Ishikawa (cell line): ENCODE measurements around the gene DYRK1A.

ENCODE experiments used
- CEBPB ChIP-seq: IDR thresholded peaks from 2 replicates; pipeline ENCODE4 v1.6.1; 2012
- EGR1 ChIP-seq: IDR thresholded peaks from 2 replicates; pipeline ENCODE4 v1.6.1; 2012
- EP300 ChIP-seq: IDR thresholded peaks from 2 replicates; pipeline ENCODE4 v1.6.1; 2012; ENCODE audit warnings: borderline replicate concordance
- FOXM1 ChIP-seq: IDR thresholded peaks from 2 replicates; pipeline ENCODE4 v1.6.1; 2012; ENCODE audit warnings: low read depth, borderline replicate concordance
- RAD21 ChIP-seq: IDR thresholded peaks from 2 replicates; pipeline ENCODE4 v1.6.1; 2012; ENCODE audit warnings: low read depth
- TAF1 ChIP-seq: IDR thresholded peaks from 2 replicates; pipeline ENCODE4 v1.6.1; 2012; ENCODE audit warnings: low read depth, mild to moderate bottlenecking
- TCF12 ChIP-seq: IDR thresholded peaks from 2 replicates; pipeline ENCODE4 v1.6.1; 2012; ENCODE audit warnings: low read depth
- TEAD4 ChIP-seq: IDR thresholded peaks from 2 replicates; pipeline ENCODE4 v1.6.1; 2012
- YY1 ChIP-seq: IDR thresholded peaks from 2 replicates; pipeline ENCODE4 v1.6.1; 2012; ENCODE audit warnings: low read depth
- ZBTB7A ChIP-seq: IDR thresholded peaks from 2 replicates; pipeline ENCODE4 v1.6.1; 2012; ENCODE audit warnings: low read depth
- TF ChIP-seq, protein P1 (sequence below): IDR thresholded peaks from 2 replicates; pipeline ENCODE4 v1.6.1; 2012
- TF ChIP-seq, protein P2 (sequence below): IDR thresholded peaks from 2 replicates; pipeline ENCODE4 v1.6.1; 2012

DNA sequence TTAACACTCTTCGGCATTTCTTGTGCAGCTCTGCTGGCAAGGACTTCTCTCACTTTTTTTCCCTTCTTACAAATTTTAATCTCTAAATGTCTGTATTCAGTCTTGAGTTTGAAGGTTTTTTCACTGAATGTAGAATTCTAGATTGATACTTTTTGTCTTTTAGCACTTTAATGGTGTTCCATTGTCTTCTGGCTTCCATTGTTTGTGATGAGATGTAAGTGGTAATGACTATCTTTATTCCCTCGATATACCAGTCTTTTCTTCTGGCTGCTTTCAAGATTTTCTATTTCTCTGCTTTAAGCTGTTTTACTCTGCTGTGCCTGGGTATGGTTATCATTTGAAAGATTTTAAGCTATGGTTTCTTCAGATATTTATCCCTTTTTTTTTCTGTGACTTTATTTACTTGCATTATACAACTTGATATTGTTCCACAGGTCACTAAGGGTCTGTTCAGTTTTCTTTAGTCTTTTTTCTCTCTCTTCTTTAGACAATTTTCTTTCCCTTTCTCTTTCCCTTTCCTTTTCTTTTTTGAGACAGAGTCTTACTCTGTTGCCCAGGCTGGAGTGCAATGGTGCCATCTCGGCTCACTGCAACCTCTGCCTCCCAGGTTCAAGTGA, 35.8 kb downstream of the DYRK1A start:
- TF ChIP-seq, protein P1, sequence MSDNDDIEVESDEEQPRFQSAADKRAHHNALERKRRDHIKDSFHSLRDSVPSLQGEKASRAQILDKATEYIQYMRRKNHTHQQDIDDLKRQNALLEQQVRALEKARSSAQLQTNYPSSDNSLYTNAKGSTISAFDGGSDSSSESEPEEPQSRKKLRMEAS: no peak
- TF ChIP-seq EP300 (no peak), FOXM1 (no peak), EGR1 (no peak), TCF12 (no peak), TAF1 (no peak), RAD21 (no peak), ZBTB7A (no peak), YY1 (no peak), CEBPB (no peak), TEAD4 (no peak)
- TF ChIP-seq, protein P2, sequence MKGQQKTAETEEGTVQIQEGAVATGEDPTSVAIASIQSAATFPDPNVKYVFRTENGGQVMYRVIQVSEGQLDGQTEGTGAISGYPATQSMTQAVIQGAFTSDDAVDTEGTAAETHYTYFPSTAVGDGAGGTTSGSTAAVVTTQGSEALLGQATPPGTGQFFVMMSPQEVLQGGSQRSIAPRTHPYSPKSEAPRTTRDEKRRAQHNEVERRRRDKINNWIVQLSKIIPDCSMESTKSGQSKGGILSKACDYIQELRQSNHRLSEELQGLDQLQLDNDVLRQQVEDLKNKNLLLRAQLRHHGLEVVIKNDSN: no peak
